Measurements from ENCODE around the gene PRKN.

DNA sequence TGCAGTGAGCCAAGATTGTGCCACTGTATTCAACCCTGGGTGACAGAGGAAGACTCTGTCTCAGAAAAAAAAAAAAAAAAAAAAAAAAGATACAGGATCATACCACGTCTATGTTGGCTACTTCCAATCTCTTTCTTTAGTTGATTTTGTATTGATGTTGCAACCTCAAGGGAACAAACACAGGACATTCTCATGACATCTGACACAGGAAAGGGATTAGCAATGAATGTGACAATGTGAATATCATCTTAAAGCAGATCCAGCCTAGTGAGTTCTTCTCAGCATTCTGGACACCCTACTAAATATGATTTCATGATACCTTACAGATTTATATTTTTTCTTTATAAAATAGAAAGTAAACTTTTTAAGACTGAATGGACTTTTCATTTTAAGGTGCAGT lies 580.3 kb downstream of the PRKN start:
- TF ChIP-seq, protein P1, sequence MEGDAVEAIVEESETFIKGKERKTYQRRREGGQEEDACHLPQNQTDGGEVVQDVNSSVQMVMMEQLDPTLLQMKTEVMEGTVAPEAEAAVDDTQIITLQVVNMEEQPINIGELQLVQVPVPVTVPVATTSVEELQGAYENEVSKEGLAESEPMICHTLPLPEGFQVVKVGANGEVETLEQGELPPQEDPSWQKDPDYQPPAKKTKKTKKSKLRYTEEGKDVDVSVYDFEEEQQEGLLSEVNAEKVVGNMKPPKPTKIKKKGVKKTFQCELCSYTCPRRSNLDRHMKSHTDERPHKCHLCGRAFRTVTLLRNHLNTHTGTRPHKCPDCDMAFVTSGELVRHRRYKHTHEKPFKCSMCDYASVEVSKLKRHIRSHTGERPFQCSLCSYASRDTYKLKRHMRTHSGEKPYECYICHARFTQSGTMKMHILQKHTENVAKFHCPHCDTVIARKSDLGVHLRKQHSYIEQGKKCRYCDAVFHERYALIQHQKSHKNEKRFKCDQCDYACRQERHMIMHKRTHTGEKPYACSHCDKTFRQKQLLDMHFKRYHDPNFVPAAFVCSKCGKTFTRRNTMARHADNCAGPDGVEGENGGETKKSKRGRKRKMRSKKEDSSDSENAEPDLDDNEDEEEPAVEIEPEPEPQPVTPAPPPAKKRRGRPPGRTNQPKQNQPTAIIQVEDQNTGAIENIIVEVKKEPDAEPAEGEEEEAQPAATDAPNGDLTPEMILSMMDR (conservative IDR thresholded peaks at IDR 0.05): no peak
- TF ChIP-seq ZFX (IDR thresholded peaks at IDR 0.05): no peak

Data from C4-2B (cell line).